Heart left ventricle (tissue), 16 donors: Measurements from ENCODE around the gene SPPL3. TPM values are rescaled to one million over a fixed set of nuclear protein-coding genes. Genes with fewer than 3 reads are reported as not detected.

Source experiments
- ATAC-seq, 4 donors: fragments of 200-7000 bp; cut with Tn5 transposase; one replicate each; pipeline ENCODE4 v1.9.1; 2020 to 2022; ENCODE audit warnings: moderate library complexity in 4 of 4, mild to moderate bottlenecking in 3 of 4, moderate number of reproducible peaks in 1 of 4
- DNase-seq, 5 donors: peaks; one replicate each; pipeline ENCODE4 v3.0.0-alpha.2; 2020
- H3K27ac ChIP-seq, 12 donors: fragments of 200-600 bp; sonication (generic) in 4 of 12; one replicate each; pipeline versions ENCODE4 v1.5.0 to v1.8.0; 2016 to 2022; ENCODE audit warnings: mild to moderate bottlenecking in 2 of 12
- H3K27me3 ChIP-seq, 9 donors: fragments of 200-600 bp; sonication (generic) in 2 of 9; one replicate each; pipeline versions ENCODE4 v1.5.1 to v1.8.0; 2016 to 2022; ENCODE audit warnings: mild to moderate bottlenecking in 3 of 9
- H3K36me3 ChIP-seq, 9 donors: fragments of 200-600 bp; sonication (generic) in 2 of 9; one replicate each; pipeline versions ENCODE4 v1.5.0 to v1.8.0; 2018 to 2022; ENCODE audit warnings: mild to moderate bottlenecking in 2 of 9
- H3K4me1 ChIP-seq, 12 donors: fragments of 200-600 bp; sonication (generic) in 4 of 12; one replicate each; pipeline versions ENCODE4 v1.5.0 to v1.8.0; 2016 to 2022; ENCODE audit warnings: mild to moderate bottlenecking in 3 of 12
- H3K4me3 ChIP-seq, 12 donors: fragments of 200-600 bp; sonication (generic) in 4 of 12; one replicate each; pipeline versions ENCODE4 v1.5.0 to v1.8.0; 2017 to 2022; ENCODE audit warnings: mild to moderate bottlenecking in 9 of 12, moderate library complexity in 4 of 12
- H3K9me3 ChIP-seq, 12 donors: fragments of 200-600 bp; sonication (generic) in 4 of 12; one replicate each; pipeline versions ENCODE4 v1.5.0 to v1.8.0; 2016 to 2022; ENCODE audit warnings: mild to moderate bottlenecking in 1 of 12
- CTCF ChIP-seq, 12 donors: fragments of 200-600 bp; sonication (generic) in 4 of 12; IDR thresholded peaks; one replicate each; pipeline versions ENCODE4 v1.5.0 to v1.8.0; 2018 to 2022; ENCODE audit warnings: antibody characterized with exemption in 12 of 12, mild to moderate bottlenecking in 5 of 12
- POLR2A ChIP-seq, 2 donors: fragments of 450-650 bp; IDR thresholded peaks; one replicate each; pipeline ENCODE4 v1.6.1; 2017; ENCODE audit warnings: antibody characterized with exemption in 2 of 2, mild to moderate bottlenecking in 2 of 2, moderate library complexity in 2 of 2
- WGBS, 4 donors: extraction: QIAGEN DNeasy Blood & Tissue Kit in 2 of 4; methylation state at CpG; one replicate each; pipeline versions ENCODE4 v1.1.5 to v1.1.7; 2013 to 2018; 5-methylcytosine and 5-hydroxymethylcytosine counted together
- intact Hi-C, 10 donors: fragments of 100-400 bp; cut with DNase I; formaldehyde crosslinking; loops; one replicate each; pipeline versions ENCODE4 v1.11.1 to v1.14.2; 2022
- polyA plus RNA-seq, 2 donors: library from polyadenylated mRNA; stranded (reverse); fragments of 200-250 nt; gene quantifications; one replicate each; pipeline ENCODE4 v1.2.3, GENCODE V29; 2013
- total RNA-seq, 9 donors: library from RNA; depleted of rRNA in 2 of 9; stranded (reverse); fragments of >200 nt in 2 of 9; fragmentation: NEBNext Ultra II Directional in 3 of 9; extraction: Animal tissue kit (Norgen Biotek cat#: 25700) in 3 of 9; gene quantifications; one replicate each; pipeline versions ENCODE4 v1.1.0 to v1.2.4, GENCODE V29; 2016 to 2023
- donor health status: ischemic (EF 13 %, LVEDD 7.1; RV severe dilation, severe dysfunction).
- donor health status: healthy with polysubstance abuse.
- donor health status: DM: no; HTN: yes; CAD: no.
- donor health status: DM: no; HTN: no; CAD: no.
- donor health status: ischemic (EF 25% LVEDD 6.9; RV normal size, moderate dysfunction).
- donor health status: ischemic (EF 25% LVEDD 5.7; RV mildly dilated, moderate dysfunction).
- donor health status: healthy.
- donor health status: DM: yes; HTN: yes; CAD: no.
- donor health status: ischemic (EF 35%, LVEDD 5.7; RV mildly dilated, moderate dysfunction).
- donor health status: nonischemic (EF 11% LVEDD 7.7; RV severe dilation, severe dysfunction).
- donor health status: DM: yes; HTN: yes; CAD: no.
- donor health status: PGD.
- donor health status: ischemic (EF 29% LVEDD 5.4; RV normal size, mild dysfunction).
- donor health status: nonischemic (EF 23%, LVEDD 6.1; RV moderate dilation, normal function).

SPPL3 gene
- total and polyA plus RNA-seq, 11 donors, result 8.2 to 48.2 (median 26.5) TPM

- 26 to 42% (median 37%) methylated on average over 5 of the region's 5 CpGs for WGBS, 4 donors
- H3K27me3 ChIP-seq, result no peaks in the 10 kb centered on the region
- peak in 1 of 4 donors; percentile 66 for ATAC-seq
- H3K9me3 ChIP-seq, result peaks cover 0 to 3% (median 0%) of the 10 kb centered on the region in 12 donors
- no peak for DNase-seq
- H3K4me3 ChIP-seq, result no peak overlapping the region
- no peak for TF ChIP-seq CTCF (IDR thresholded peaks at IDR 0.05)
- H3K36me3 ChIP-seq, result peaks cover 0 to 7% (median 0%) of the 10 kb centered on the region in 9 donors
- no peak overlapping the region for H3K27ac ChIP-seq
- intact Hi-C loops, result no loop called here
- peaks cover 0 to 37% (median 25%) of the 10 kb centered on the region in 12 donors for H3K4me1 ChIP-seq
These were observed 31.7 kb downstream of the SPPL3 start for GRCh38 chr12:120872487-120872886.

- peaks cover 0 to 49% (median 31%) of the 10 kb centered on the region in 12 donors for H3K4me1 ChIP-seq
- no peak overlapping the region for H3K4me3 ChIP-seq
- no peaks in the 10 kb centered on the region for H3K9me3 ChIP-seq
- no peaks in the 10 kb centered on the region for H3K27me3 ChIP-seq
- no peak for DNase-seq
- H3K27ac ChIP-seq, result no peak overlapping the region
- ATAC-seq, result no peak
- 96 to 98% (median 97%) methylated on average over 1 of the region's 1 CpG for WGBS, 4 donors
- H3K36me3 ChIP-seq, result peaks cover 0 to 11% (median 0%) of the 10 kb centered on the region in 9 donors
- no peak for TF ChIP-seq CTCF (IDR thresholded peaks at IDR 0.05)
- intact Hi-C loops, result no loop called here
These were observed 33.7 kb downstream of the SPPL3 start for GRCh38 chr12:120870415-120870814.

GRCh38 chr12:120869376-120869775 lies 34.8 kb downstream of the SPPL3 start:
- TF ChIP-seq POLR2A (IDR thresholded peaks at IDR 0.05) (no peak), CTCF (IDR thresholded peaks at IDR 0.05) (no peak)
- no peak for DNase-seq
- peaks cover 0 to 53% (median 33%) of the 10 kb centered on the region in 12 donors for H3K4me1 ChIP-seq
- WGBS, 4 donors, result 76 to 79% (median 79%) methylated on average over 4 of the region's 4 CpGs
- H3K36me3 ChIP-seq, result peaks cover 0 to 11% (median 0%) of the 10 kb centered on the region in 9 donors
- ATAC-seq, result no peak
- intact Hi-C loops, result no loop called here
- H3K9me3 ChIP-seq, result no peaks in the 10 kb centered on the region
- H3K4me3 ChIP-seq, result no peak overlapping the region
- H3K27ac ChIP-seq, result no peak overlapping the region
- no peaks in the 10 kb centered on the region for H3K27me3 ChIP-seq

GRCh38 chr12:120866108-120866507 lies 38.0 kb downstream of the SPPL3 start:
- TF ChIP-seq CTCF (IDR thresholded peaks at IDR 0.05), result no peak
- TF ChIP-seq POLR2A (IDR thresholded peaks at IDR 0.05), result no peak
- intact Hi-C loops, result no loop called here

More at GRCh38 chr12:120866108-120866507, 38.0 kb downstream of the SPPL3 start:
- Histone ChIP-seq H3K4me3 (no peak overlapping the region), H3K9me3 (no peaks in the 10 kb centered on the region), H3K36me3 (peaks cover 0 to 11% (median 0%) of the 10 kb centered on the region in 9 donors), H3K27me3 (no peaks in the 10 kb centered on the region), H3K4me1 (peaks cover 0 to 30% (median 16%) of the 10 kb centered on the region in 12 donors), H3K27ac (no peak overlapping the region)
- no peak for ATAC-seq
- no peak for DNase-seq
- WGBS, 4 donors, result 71 to 79% (median 72%) methylated on average over 4 of the region's 4 CpGs
